Astrocyte (in vitro differentiated cells and primary cell): ENCODE data around the gene HBP1. TPM values are rescaled to one million over a fixed set of nuclear protein-coding genes. Genes with fewer than 3 reads are reported as not detected.
A peak's percentile ranks its signal among the peaks of the same experiment; 100 is the strongest.

ENCODE experiments used
- DNase-seq: peaks from one replicate; pipeline ENCODE4 v3.0.0-alpha.2; 2010; ENCODE audit warnings: low read depth
- FAIRE-seq: peaks from 2 replicates; lab custom pipeline; 2011; peaks lifted over from hg19 to GRCh38; lab: Jason Lieb, UNC
- H2AFZ ChIP-seq: 2 replicates; pipeline ENCODE4 v1.6.0; 2012; ENCODE audit warnings: low read depth, low read length, inconsistent platforms
- H3K27ac ChIP-seq: 2 replicates; pipeline ENCODE4 v1.5.1; 2011; ENCODE audit warnings: low read depth, low read length, inconsistent platforms
- H3K27me3 ChIP-seq: 2 replicates; pipeline ENCODE4 v1.6.0; 2011; ENCODE audit warnings: low read length, inconsistent platforms; ENCODE audit not compliant: insufficient read depth
- H3K36me3 ChIP-seq: 2 replicates; pipeline ENCODE4 v1.5.1; 2011; ENCODE audit warnings: low read length, inconsistent platforms; ENCODE audit not compliant: insufficient read depth
- H3K4me1 ChIP-seq: 2 replicates; pipeline ENCODE4 v1.5.1; 2011; ENCODE audit warnings: low read length, inconsistent platforms; ENCODE audit not compliant: insufficient read depth
- H3K4me2 ChIP-seq: 2 replicates; pipeline ENCODE4 v1.6.0; 2012; ENCODE audit warnings: low read length, inconsistent platforms
- H3K4me3 ChIP-seq: 2 replicates; pipeline ENCODE4 v1.5.1; 2011; ENCODE audit warnings: low read depth, mild to moderate bottlenecking, low read length, inconsistent platforms; ENCODE audit not compliant: insufficient read depth
- H3K79me2 ChIP-seq: 2 replicates; pipeline ENCODE4 v1.6.0; 2012; ENCODE audit warnings: mild to moderate bottlenecking, low read length, inconsistent platforms; ENCODE audit not compliant: insufficient read depth
- H3K9ac ChIP-seq: 2 replicates; pipeline ENCODE4 v1.6.0; 2012; ENCODE audit warnings: mild to moderate bottlenecking, low read length, inconsistent platforms
- H3K9me3 ChIP-seq: 2 replicates; pipeline ENCODE4 v1.5.1; 2012; ENCODE audit warnings: low read depth, mild to moderate bottlenecking, low read length, inconsistent platforms; ENCODE audit not compliant: insufficient read depth
- H4K20me1 ChIP-seq: 2 replicates; pipeline ENCODE4 v1.6.0; 2012; ENCODE audit warnings: low read length, inconsistent platforms; ENCODE audit not compliant: insufficient read depth
- H3K27ac Mint-ChIP-seq: one replicate; pipeline ENCODE4 v1.8.0; 2021; ENCODE audit warnings: mild to moderate bottlenecking, mixed read lengths; ENCODE audit not compliant: unreplicated experiment
- H3K27me3 Mint-ChIP-seq: one replicate; pipeline ENCODE4 v1.8.0; 2021; ENCODE audit warnings: low read depth, mixed read lengths; ENCODE audit not compliant: unreplicated experiment
- H3K36me3 Mint-ChIP-seq: one replicate; pipeline ENCODE4 v1.8.0; 2021; ENCODE audit warnings: low read depth, mixed read lengths; ENCODE audit not compliant: unreplicated experiment
- H3K4me1 Mint-ChIP-seq: one replicate; pipeline ENCODE4 v1.8.0; 2021; ENCODE audit warnings: low read depth, mixed read lengths; ENCODE audit not compliant: unreplicated experiment
- H3K4me3 Mint-ChIP-seq: one replicate; pipeline ENCODE4 v1.8.0; 2021; ENCODE audit warnings: mild to moderate bottlenecking, moderate library complexity, mixed read lengths; ENCODE audit not compliant: unreplicated experiment
- H3K9me3 Mint-ChIP-seq: one replicate; pipeline ENCODE4 v1.8.0; 2021; ENCODE audit warnings: mild to moderate bottlenecking, mixed read lengths; ENCODE audit not compliant: unreplicated experiment
- CTCF ChIP-seq: IDR thresholded peaks from 2 replicates; pipeline ENCODE4 v1.5.1; 2011; ENCODE audit warnings: low read depth, mild to moderate bottlenecking, inconsistent platforms, low read length, moderate library complexity; ENCODE audit not compliant: insufficient read depth
- EZH2 ChIP-seq: IDR thresholded peaks from 2 replicates; pipeline ENCODE4 v1.6.1; 2012; ENCODE audit warnings: mild to moderate bottlenecking, low read length, inconsistent platforms; ENCODE audit not compliant: insufficient read depth
- total RNA-seq: library from RNA; stranded (reverse); gene quantifications from 2 replicates; pipeline ENCODE4 v1.2.1, GENCODE V29; 2021

Gene HBP1
- total RNA-seq, 1 donor from 2014 or later = 46.2 TPM

GRCh38 chr7:107145067-107145838 lies 23.6 kb upstream of the HBP1 start:
- no peak for FAIRE-seq
- no peaks in the 10 kb centered on the region for H3K36me3 ChIP-seq
- no peak overlapping the region for H2AFZ ChIP-seq
- H3K27me3 ChIP-seq = no peaks in the 10 kb centered on the region
- DNase-seq = no peak
- H3K4me1 Mint-ChIP-seq = peaks cover 4% of the 10 kb centered on the region
- H3K27me3 Mint-ChIP-seq = no peaks in the 10 kb centered on the region
- H3K9me3 ChIP-seq = no peaks in the 10 kb centered on the region
- H3K4me3 Mint-ChIP-seq = no peak overlapping the region
- no peaks in the 10 kb centered on the region for H3K9me3 Mint-ChIP-seq
- no peaks in the 10 kb centered on the region for H3K79me2 ChIP-seq
- no peaks in the 10 kb centered on the region for H3K36me3 Mint-ChIP-seq
- H3K4me1 ChIP-seq = no peaks in the 10 kb centered on the region
- H3K9ac ChIP-seq = no peak overlapping the region
- no peak for TF ChIP-seq EZH2
- no peak for TF ChIP-seq CTCF
- H4K20me1 ChIP-seq = no peaks in the 10 kb centered on the region
- H3K27ac ChIP-seq = no peak overlapping the region
- H3K27ac Mint-ChIP-seq = no peak overlapping the region
- H3K4me2 ChIP-seq = no peak overlapping the region
- no peak overlapping the region for H3K4me3 ChIP-seq

DNA sequence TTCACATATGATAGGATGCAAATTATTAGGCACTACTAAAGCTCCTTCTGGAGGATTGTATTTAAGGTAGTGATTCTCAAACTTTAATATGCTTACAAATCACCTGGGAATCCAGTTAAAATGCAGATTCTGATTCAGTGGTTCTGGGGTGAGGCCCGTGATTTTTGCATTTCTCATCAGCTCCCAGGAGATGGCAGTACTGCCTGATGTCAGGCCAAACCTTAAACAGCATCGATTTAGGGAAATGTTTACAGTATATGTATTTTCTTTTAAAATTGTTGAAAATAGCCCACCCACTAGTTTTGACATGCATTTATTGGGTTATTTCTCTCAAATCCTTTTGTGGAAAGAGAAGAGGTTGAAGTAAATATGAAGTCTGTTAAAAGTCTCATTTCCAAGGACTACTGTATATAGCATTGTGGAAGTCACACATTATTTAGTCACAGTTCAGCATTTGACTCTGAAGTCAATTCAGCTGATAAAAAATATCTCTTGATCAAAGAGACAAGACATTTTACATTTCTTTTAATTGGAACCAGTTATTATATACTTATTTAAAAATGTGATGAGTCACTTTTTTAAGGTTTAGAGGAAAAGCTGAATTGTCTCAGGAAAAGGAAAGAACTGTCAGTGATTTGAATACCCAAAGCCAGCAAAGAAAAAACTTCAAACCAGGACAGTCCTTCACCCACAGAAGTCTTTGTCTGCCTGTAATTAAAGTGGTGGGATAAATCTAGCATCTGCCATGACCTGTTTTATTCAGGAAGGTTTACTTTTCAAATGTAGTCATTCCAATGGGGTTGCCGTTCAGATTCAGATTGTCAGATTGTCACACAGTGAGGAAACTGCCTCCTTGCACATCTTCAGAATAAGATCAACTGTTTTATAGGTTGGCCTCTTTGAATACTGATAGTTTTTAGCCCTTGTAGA lies 21.1 kb upstream of the HBP1 start:
- Mint-ChIP-seq H3K27me3 (no peaks in the 10 kb centered on the region), H3K27ac (no peak overlapping the region), H3K36me3 (no peaks in the 10 kb centered on the region), H3K9me3 (no peaks in the 10 kb centered on the region), H3K4me3 (no peak overlapping the region), H3K4me1 (peaks cover 10% of the 10 kb centered on the region)
- TF ChIP-seq CTCF (peak; percentile 64), EZH2 (no peak)
- H3K4me2 ChIP-seq = peak overlapping the region; percentile 58
- no peaks in the 10 kb centered on the region for H4K20me1 ChIP-seq
- no peak for DNase-seq
- peak overlapping the region; percentile 26 for H3K4me3 ChIP-seq
- peak overlapping the region; percentile 19 for H2AFZ ChIP-seq
- H3K4me1 ChIP-seq = peaks cover 8% of the 10 kb centered on the region
- peak overlapping the region; percentile 3 for H3K9ac ChIP-seq
- no peaks in the 10 kb centered on the region for H3K36me3 ChIP-seq
- no peaks in the 10 kb centered on the region for H3K79me2 ChIP-seq
- no peaks in the 10 kb centered on the region for H3K27me3 ChIP-seq
- H3K9me3 ChIP-seq = no peaks in the 10 kb centered on the region
- no peak overlapping the region for H3K27ac ChIP-seq
- FAIRE-seq = peak; percentile 62
